ENCODE data around the gene RAMAC.
A peak's percentile ranks its signal among the peaks of the same experiment; 100 is the strongest.
"Not testable (repeated sequence)": the region's sequence is repeated elsewhere in the genome, so short reads cannot be mapped to it uniquely, and the experiment has no call there.

Gene RAMAC

GRCh38 chr15:82985688-82986441, at the start of gene RAMAC:
TSS of gene RAMAC (plus strand) at chr15:82986210. CDS start at chr15:82989019, 2,809 bp downstream.
- peak; percentile 75 for FAIRE-seq

DNA sequence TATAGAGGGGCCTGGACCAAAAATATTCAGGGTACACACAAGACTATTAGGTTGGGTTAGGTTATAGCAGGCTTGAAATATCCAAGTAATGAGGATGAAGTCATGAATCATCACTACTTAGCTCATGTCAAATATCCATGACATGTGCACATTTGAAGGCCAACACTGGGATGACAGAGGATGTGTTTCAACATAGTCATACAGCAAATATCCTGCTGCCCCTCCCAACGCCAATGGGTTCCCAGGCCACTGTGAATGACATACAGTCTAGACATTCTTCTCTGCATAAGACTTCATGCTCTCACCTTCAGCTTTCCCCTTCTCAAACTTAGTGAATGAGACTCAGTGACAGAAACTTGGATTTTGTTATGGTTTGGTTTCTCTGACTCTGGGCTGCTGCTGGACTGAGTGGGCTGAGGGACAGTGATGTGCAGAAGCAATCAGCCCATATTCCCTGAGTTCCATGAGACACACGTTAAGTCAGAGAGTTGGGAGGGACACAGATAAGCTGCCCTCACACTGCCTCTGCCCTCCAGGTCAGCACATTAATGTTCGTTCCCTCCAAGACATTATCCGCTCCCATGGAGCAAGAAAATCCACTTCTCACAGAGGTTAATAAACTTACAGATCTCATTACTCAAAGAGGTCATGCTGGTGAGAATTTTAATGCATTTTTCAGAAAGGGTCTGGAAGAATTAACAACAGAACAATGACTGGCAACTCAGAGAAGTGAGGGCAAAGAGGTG, 48.9 kb upstream of the RAMAC start:
- no peak for FAIRE-seq

DNA sequence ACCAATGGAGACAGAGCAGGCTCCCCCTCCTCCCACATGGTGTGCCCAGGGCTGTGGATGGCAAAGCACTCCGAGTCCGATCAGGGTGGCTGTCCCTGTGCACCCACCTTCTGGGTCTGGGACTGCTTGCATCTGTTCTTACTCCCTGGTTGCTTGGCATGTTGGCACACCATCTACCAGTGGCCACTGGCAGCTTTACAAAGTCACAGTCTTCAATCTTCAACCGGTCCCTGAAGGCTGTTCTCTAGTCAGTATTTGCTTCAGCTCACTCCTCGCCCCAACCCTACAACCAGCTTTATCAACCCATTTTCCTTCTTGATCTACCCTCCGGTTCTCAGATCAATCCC, 48.3 kb upstream of the RAMAC start:
- no peak for FAIRE-seq

DNA sequence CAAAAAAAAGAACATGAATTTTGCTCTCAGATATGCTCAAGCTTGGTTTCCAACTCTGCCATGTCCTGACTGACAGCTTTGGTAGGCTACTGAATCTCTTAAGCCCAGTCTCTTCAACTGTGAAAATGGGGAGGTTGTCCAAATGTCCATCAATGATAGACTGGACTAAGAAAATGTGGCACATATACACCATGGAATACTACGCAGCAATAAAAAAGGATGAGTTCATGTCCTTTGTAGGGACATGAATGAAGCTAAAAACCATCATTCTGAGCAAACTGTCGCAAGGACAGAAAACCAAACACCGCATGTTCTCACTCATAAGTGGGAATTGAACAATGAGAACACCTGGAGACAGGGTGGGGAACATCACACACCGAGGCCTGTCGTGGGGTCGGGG, 46.3 kb upstream of the RAMAC start:
- not testable (repeated sequence) for FAIRE-seq

- no peak for FAIRE-seq
These were observed 43.3 kb upstream of the RAMAC start for GRCh38 chr15:82942691-82943090.

GRCh38 chr15:82943176-82943575, 42.8 kb upstream of the RAMAC start:
- FAIRE-seq = no peak

GRCh38 chr15:82944056-82944455, 42.0 kb upstream of the RAMAC start:
- FAIRE-seq = no peak

GRCh38 chr15:82944821-82945220, 41.2 kb upstream of the RAMAC start:
- no peak for FAIRE-seq

DNA sequence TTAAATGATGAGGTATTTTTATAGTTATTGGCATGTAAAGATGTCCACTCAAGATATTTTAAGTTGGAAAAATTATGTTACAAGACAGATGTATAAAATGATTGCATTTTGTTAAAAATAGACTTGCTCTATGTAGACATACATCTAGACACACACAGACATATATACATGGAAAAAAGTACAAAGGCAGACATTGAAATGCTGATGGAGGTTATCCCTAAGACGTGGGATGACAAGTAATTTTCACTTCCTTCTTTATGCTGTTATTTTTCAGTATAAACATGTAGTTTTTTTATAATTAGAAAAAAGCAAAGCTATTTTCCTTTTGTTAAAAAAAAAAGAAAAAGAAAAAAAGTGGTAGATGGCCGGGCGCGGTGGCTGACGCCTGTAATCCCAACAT, 40.7 kb upstream of the RAMAC start:
- FAIRE-seq = no peak

DNA sequence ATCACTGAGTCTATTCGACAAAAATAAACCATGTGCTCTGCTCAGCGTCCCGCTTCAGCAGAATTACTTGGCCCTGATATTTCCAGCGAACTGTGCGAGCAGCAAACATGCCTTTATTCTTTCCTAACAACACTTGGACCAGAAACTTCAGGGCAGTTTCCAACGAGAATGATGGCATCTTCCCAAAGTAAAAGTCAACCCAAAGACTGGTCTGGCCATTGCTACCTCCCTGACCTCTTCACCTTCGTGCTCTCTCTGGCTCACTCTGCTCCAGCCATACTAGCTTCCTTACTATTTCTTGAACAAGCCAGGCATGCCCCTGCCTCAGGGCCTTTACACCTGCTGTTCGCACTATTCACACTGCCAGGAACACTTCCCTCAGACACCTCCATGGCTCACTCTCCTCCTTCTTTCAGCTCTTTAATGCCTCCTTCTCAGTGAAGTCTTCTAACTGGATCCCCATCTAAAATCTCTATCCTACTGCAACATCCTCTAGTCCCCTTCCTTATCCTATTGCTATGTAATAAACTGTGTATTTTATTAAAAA, 39.8 kb upstream of the RAMAC start:
- no peak for FAIRE-seq

GRCh38 chr15:82950295-82950694, 35.7 kb upstream of the RAMAC start:
- no peak for FAIRE-seq

DNA sequence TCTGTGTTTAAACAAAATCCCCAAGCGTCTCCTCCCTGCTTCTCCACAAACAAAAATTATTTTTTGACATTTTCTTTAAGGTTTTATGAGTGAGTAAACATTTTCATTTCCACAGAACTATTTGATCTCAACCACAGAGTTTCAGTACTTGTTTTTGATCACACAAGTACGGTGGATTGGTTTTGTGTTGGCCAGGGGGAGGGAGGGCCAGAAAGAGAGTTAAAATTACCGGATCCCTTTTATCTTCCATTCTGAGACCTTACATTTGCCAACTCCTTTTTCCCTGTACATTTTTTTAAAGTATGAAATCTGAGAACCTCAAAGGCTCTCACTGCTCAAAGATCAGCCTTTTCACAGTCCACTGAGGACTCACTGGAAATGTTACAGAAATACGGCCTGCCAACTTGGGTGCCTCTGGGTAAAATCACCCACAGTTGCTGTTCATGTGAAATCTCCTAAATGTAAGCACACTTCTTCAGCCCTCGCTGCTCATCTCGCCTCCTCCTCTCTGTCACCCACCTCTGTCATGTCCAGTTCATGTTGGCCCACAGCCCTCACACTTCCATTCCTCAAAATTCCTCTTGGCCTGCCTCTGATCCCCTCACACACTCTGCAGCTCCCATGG, 35.2 kb upstream of the RAMAC start:
- no peak for FAIRE-seq

DNA sequence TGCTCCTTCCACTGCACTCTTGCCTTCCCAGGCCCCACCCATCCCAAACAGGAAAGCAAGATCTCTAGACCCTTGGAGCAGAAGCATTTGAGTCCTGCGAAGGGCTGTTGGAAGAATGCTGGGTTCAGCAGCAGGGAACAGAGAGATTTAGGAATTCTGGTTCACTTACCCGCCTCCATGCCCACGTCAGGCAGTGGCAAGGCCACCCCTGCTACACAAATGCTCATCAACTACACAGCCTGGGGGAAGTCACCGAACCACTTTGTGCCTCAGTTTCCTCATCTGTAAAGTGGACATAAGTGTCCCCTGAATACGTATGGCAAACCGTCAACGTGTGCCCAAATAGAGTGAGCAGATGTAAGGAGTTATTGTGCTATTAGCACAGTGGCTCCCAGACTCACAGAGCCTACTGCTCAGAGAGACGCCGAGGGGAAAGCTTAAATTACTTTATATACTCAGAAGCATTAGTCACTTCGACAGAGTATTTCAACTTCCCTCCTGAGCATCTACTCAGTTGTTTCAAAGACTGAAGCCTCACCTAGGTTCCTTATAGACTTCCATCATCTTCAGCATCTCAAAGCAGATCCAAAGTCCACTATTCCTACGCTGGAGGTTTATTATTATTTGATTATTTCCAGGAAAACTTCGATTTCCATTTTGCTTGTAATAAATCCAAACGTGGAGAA, 34.4 kb upstream of the RAMAC start:
- no peak for FAIRE-seq

GRCh38 chr15:82952158-82953081, 33.6 kb upstream of the RAMAC start, which contains the start of gene HOMER2:
TSS of gene HOMER2 (minus strand) at chr15:82952720. CDS start at chr15:82952535, 185 bp downstream.
- no peak for FAIRE-seq

DNA sequence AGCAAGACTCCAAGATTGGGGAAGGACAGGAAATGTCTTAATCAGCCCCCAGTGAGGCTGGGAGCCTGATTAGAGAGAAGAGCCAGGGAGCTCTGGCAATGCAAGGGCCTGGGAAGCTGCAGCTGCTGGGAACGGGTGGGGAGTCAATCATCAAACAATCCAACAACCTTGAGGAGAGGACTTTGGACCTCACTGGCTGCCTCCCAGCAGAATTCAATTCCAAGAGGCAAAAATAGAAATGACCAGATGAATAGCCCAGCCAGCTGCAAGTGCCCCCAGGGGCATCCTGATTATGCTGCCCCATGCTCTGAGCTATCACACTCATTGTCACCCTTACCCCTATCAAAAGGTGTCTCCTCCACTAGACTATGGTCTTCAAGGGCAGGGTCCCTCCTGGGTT, 27.4 kb upstream of the RAMAC start:
- FAIRE-seq = no peak

DNA sequence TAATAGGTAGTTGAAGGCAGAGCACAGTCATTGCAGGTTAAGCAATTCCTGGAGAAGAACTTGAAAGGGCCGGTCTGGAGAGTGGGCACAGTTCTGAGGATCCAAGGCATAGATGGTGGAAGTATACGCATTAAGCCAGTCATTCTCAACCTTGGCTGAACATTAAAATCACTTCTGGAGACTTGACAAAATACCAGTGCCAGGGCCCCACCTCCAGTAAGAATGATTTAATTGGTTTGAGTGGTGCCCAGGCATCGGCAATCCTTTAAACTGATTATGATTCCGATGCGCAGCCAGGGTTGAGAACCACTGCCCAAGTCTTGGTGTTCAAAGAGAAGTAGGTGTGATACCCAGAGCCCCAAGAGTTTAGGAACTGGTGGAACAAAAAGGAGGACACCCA, 26.6 kb upstream of the RAMAC start:
- FAIRE-seq = no peak

DNA sequence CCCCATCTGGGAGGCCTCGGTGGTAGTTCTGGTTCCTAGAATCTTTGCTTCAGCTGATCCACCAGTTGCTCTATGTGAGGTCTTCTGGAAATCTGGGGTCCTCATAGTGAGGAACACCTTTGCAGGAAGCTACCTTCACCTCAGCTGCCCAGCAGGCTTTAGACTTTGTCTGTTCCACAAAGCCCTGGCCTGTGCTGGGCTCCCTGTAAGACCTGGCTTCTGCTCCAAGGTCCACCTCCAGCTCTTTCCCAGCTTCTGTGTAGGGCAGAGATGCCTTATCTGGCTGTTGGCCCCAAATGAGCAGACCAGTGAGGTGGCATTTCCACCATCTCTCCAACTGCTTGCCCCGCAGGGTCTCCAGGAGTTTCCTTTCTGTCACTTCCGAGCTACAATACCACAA, 25.2 kb upstream of the RAMAC start:
- FAIRE-seq = no peak

DNA sequence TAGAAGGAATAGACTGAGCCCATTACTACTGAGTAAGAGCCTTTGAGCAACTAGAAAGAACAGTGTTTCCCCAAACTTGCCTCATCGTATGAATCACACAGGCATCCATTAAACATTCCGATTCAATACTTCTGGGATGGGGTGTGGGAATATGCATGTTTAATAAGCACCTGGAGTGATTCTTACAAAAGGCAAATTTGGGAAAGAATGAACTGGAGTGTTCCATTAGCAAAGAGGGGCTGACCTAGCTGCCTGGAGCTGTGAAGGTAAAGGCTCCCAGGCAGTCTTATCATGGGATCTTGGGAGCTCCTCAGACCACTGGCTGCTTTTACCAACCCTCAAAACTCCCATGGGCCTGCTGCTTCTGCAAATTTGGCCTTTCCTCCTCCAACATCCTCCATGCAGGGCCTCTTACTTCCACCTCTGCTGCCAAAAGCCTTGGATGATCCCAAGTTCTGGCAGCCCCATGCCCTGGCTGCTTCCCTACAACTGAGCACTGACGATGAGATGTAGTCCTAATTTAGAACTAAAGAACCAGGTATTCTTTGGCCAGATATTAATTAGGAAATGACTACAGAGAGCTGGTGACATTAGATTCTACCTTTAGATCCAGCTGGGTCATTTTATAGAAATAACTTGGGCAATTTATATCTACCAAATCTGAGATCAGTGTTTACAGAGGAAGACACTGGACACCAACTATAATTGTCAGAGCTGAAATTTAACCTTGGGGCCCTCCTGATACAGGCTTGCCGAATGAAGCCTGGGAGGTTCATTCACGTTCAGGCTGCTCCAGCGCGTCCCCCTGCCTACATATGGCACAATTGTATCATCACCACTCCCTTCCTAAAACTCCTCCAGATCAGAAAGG, 22.3 kb upstream of the RAMAC start:
- no peak for FAIRE-seq

DNA sequence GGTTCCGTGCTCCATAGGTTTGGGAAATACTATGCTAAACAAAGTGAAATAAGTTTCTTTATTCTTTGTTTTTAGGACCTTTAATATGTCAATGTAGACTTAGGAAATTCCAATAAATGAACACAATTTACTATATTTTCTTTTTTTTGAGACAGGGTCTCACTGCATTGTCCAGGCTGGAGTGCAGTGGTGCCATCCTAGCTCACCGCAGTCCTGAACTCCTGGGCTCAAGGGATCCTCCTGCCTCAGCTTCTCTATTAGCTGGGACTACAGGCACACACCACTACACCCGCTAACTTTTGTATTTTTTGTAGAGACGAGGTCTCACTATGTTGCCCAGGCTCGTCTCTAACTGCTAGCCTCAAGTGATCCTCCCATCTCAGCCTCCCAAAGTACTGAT, 21.1 kb upstream of the RAMAC start:
- FAIRE-seq = no peak

- no peak for FAIRE-seq
These were observed 19.3 kb upstream of the RAMAC start for GRCh38 chr15:82966671-82967071.

- no peak for FAIRE-seq
These were observed 17.9 kb upstream of the RAMAC start for GRCh38 chr15:82968066-82968465.

All from A204.1 (cell line).